Epithelial cell of proximal tubule (primary cell): ENCODE measurements around the gene HIVEP3. TPM values are rescaled to one million over a fixed set of nuclear protein-coding genes. Genes with fewer than 3 reads are reported as not detected.

ENCODE experiments used
- DNase-seq: peaks from one replicate; pipeline ENCODE4 v3.0.0-alpha.2; 2011; ENCODE audit warnings: low read depth
- H3K4me3 ChIP-seq: 2 replicates; pipeline ENCODE4 v1.5.1; 2011; ENCODE audit warnings: low read depth, mild to moderate bottlenecking, low read length
- CTCF ChIP-seq: conservative IDR thresholded peaks from 2 replicates; pipeline ENCODE4 v1.5.1; 2012; ENCODE audit warnings: low read depth, mild to moderate bottlenecking, low read length
- total RNA-seq: library from RNA; depleted of rRNA; stranded (reverse); fragments of >200 nt; gene quantifications from 2 replicates; pipeline ENCODE4 v1.2.3, GENCODE V29; 2015

The HIVEP3 gene
- total RNA-seq, 1 donor from 2014 or later = 3.9 TPM

GRCh38 chr1:41641941-41642527 is 276.7 kb downstream of the HIVEP3 start:
- H3K4me3 ChIP-seq = no peak overlapping the region
- DNase-seq = no peak
- no peak for TF ChIP-seq CTCF

- no peak for TF ChIP-seq CTCF
- DNase-seq = no peak
- no peak overlapping the region for H3K4me3 ChIP-seq
These were observed 277.3 kb downstream of the HIVEP3 start for GRCh38 chr1:41641475-41641814.

GRCh38 chr1:41640756-41641474 is 277.8 kb downstream of the HIVEP3 start:
- H3K4me3 ChIP-seq = no peak overlapping the region
- TF ChIP-seq CTCF = no peak
- no peak for DNase-seq

- no peak for DNase-seq
- no peak overlapping the region for H3K4me3 ChIP-seq
- no peak for TF ChIP-seq CTCF
These were observed 278.5 kb downstream of the HIVEP3 start for GRCh38 chr1:41640141-41640751.

GRCh38 chr1:41639332-41639936 is 279.3 kb downstream of the HIVEP3 start:
- DNase-seq = no peak
- TF ChIP-seq CTCF = no peak
- H3K4me3 ChIP-seq = no peak overlapping the region

- DNase-seq = no peak
- H3K4me3 ChIP-seq = no peak overlapping the region
- TF ChIP-seq CTCF = no peak
These were observed 280.4 kb downstream of the HIVEP3 start for GRCh38 chr1:41638086-41639024.
